GM12878 (cell line): ENCODE measurements around the gene KIDINS220. TPM values are rescaled to one million over a fixed set of nuclear protein-coding genes. Genes with fewer than 3 reads are reported as not detected.

ENCODE experiments used
- ATAC-seq: fragments of 200-7000 bp; cut with Tn5 transposase; 3 replicates; pipeline ENCODE4 v1.9.1; 2020; ENCODE audit warnings: mild to moderate bottlenecking, moderate library complexity
- BruUV-seq: library from RNA; stranded (reverse); fragments of 400-500 nt; replicated peaks from 2 replicates; lab custom pipeline; 2021; lab: Mats Ljungman, UMichigan
- CTCF ChIA-PET: fragments of 300-600 bp; sonication (Branson Sonifier 250); formaldehyde crosslinking; extraction: SDS; loops from one replicate; lab custom pipeline; 2021; ENCODE audit warnings: inconsistent platforms; lab: Yijun Ruan, JAX
- POLR2A ChIA-PET: fragments of 350-600 bp; formaldehyde crosslinking; extraction: SDS; loops from one replicate; lab custom pipeline; 2021; ENCODE audit warnings: inconsistent platforms; lab: Charles Lee
- RAD21 ChIA-PET: fragments of 300-600 bp; sonication (Branson Sonifier 250); formaldehyde crosslinking; loops from one replicate; lab custom pipeline; 2023; ENCODE audit warnings: antibody characterized with exemption; ENCODE audit not compliant: unreplicated experiment; lab: Charles Lee
- SMC1A ChIA-PET: fragments of 300-600 bp; sonication (Branson Sonifier 250); formaldehyde crosslinking; loops from one replicate; lab custom pipeline; 2023; ENCODE audit not compliant: unreplicated experiment, uncharacterized antibody; lab: Charles Lee
- DNase-seq: peaks from one replicate; pipeline ENCODE4 v3.0.0-alpha.2; 2011; ENCODE audit warnings: low read depth, low spot score
- FAIRE-seq: peaks from 3 replicates; lab custom pipeline; 2011; peaks lifted over from hg19 to GRCh38; lab: Jason Lieb, UNC
- H2AFZ ChIP-seq: 2 replicates; pipeline ENCODE4 v1.6.0; 2011; ENCODE audit warnings: low read depth, low read length, control low read depth; ENCODE audit not compliant: control insufficient read depth
- H3K27ac ChIP-seq: 2 replicates; pipeline ENCODE4 v1.5.1; 2011; ENCODE audit warnings: control low read depth; ENCODE audit not compliant: control insufficient read depth, insufficient read depth
- H3K27me3 ChIP-seq, 2 experiments: replicated peaks in 1 of 2; 2 replicates each; pipeline versions ENCODE4 v1.6.0 to v1.6.1; 2011; ENCODE audit warnings: low read length in 1 of 2; ENCODE audit not compliant: control insufficient read depth in 2 of 2, insufficient read depth in 2 of 2
- H3K36me3 ChIP-seq, 2 experiments: 2 replicates each; pipeline ENCODE4 v1.5.1; 2011; ENCODE audit warnings: low read length in 1 of 2; ENCODE audit not compliant: control insufficient read depth in 2 of 2, insufficient read depth in 2 of 2
- H3K4me1 ChIP-seq: 2 replicates; pipeline ENCODE4 v1.6.1; 2011; ENCODE audit warnings: mild to moderate bottlenecking, low read length, moderate library complexity, mixed read lengths; ENCODE audit not compliant: control insufficient read depth, insufficient read depth
- H3K4me2 ChIP-seq: 2 replicates; pipeline ENCODE4 v1.6.0; 2011; ENCODE audit warnings: control low read depth; ENCODE audit not compliant: control insufficient read depth, insufficient read depth
- H3K4me3 ChIP-seq: fragments of 200-600 bp; sonication (generic); 2 replicates; pipeline ENCODE4 v1.5.1; 2016
- H3K79me2 ChIP-seq: 2 replicates; pipeline ENCODE4 v1.6.0; 2011; ENCODE audit warnings: low read length; ENCODE audit not compliant: control insufficient read depth, insufficient read depth
- H3K9ac ChIP-seq: 2 replicates; pipeline ENCODE4 v1.8.0; 2011; ENCODE audit warnings: low read length, control low read depth, mixed read lengths; ENCODE audit not compliant: control insufficient read depth, insufficient read depth
- H3K9me3 ChIP-seq: replicated peaks from 3 replicates; pipeline ENCODE4 v1.5.1; 2011; ENCODE audit warnings: mild to moderate bottlenecking, low read length; ENCODE audit not compliant: control insufficient read depth, insufficient read depth
- H4K20me1 ChIP-seq: 2 replicates; pipeline ENCODE4 v1.6.0; 2011; ENCODE audit not compliant: control insufficient read depth, insufficient read depth
- ATF7 ChIP-seq: fragments of 450-650 bp; IDR thresholded peaks from 2 replicates; pipeline ENCODE4 v1.6.1; 2016; ENCODE audit warnings: low read depth, mild to moderate bottlenecking
- CHD1 ChIP-seq: IDR thresholded peaks from 2 replicates; pipeline ENCODE4 v1.6.1; 2012; ENCODE audit warnings: low read depth, low read length, improper control_type of control experiment
- GATAD2B ChIP-seq: fragments of 450-650 bp; conservative IDR thresholded peaks from 2 replicates; pipeline ENCODE4 v1.6.1; 2017; ENCODE audit warnings: low read depth, mild to moderate bottlenecking, moderate library complexity
- HCFC1 ChIP-seq: fragments of 150-350 bp; IDR thresholded peaks from 2 replicates; pipeline ENCODE4 v1.6.1; 2014; ENCODE audit warnings: low read length
- HDGF ChIP-seq: fragments of 450-650 bp; IDR thresholded peaks from 2 replicates; pipeline ENCODE4 v1.6.1; 2016; ENCODE audit warnings: antibody characterized with exemption
- IRF4 ChIP-seq: IDR thresholded peaks from 2 replicates; pipeline ENCODE4 v1.6.1; 2011; ENCODE audit warnings: low read depth, low read length
- JUND ChIP-seq: IDR thresholded peaks from 2 replicates; pipeline ENCODE4 v1.6.1; 2012; ENCODE audit warnings: low read depth, mild to moderate bottlenecking, low read length, improper control_type of control experiment, moderate library complexity
- MTA2 ChIP-seq: fragments of 450-650 bp; IDR thresholded peaks from 2 replicates; pipeline ENCODE4 v1.6.1; 2016; ENCODE audit warnings: low read depth, mild to moderate bottlenecking, moderate library complexity
- NFYA ChIP-seq: IDR thresholded peaks from 2 replicates; pipeline ENCODE4 v1.6.1; 2011; ENCODE audit warnings: low read depth, mild to moderate bottlenecking, low read length, improper control_type of control experiment, borderline replicate concordance
- PKNOX1 ChIP-seq: fragments of 450-650 bp; IDR thresholded peaks from 2 replicates; pipeline ENCODE4 v1.6.1; 2016; ENCODE audit warnings: mild to moderate bottlenecking
- RBBP5 ChIP-seq: fragments of 200-600 bp; sonication (generic); conservative IDR thresholded peaks from 2 replicates; pipeline ENCODE4 v1.6.1; 2016
- RELA ChIP-seq: fragments of 450-650 bp; IDR thresholded peaks from 2 replicates; pipeline ENCODE4 v1.8.0; 2014; ENCODE audit warnings: borderline replicate concordance; ENCODE audit not compliant: partially characterized antibody
- SRF ChIP-seq, 2 experiments: IDR thresholded peaks; 2 replicates each; pipeline ENCODE4 v1.6.1; 2011; ENCODE audit warnings: low read depth in 2 of 2, low read length in 2 of 2, mild to moderate bottlenecking in 1 of 2, moderate library complexity in 1 of 2
- SUZ12 ChIP-seq: fragments of 200-600 bp; sonication (generic); IDR thresholded peaks from one replicate; pipeline ENCODE4 v1.6.1; 2018; ENCODE audit warnings: antibody characterized with exemption, mild to moderate bottlenecking; ENCODE audit not compliant: unreplicated experiment
- ZBTB40 ChIP-seq: fragments of 450-650 bp; IDR thresholded peaks from 2 replicates; pipeline ENCODE4 v1.6.1; 2016; ENCODE audit warnings: mild to moderate bottlenecking, moderate library complexity, borderline replicate concordance
- ZNF384 ChIP-seq: IDR thresholded peaks from 2 replicates; pipeline ENCODE4 v1.6.1; 2012; ENCODE audit warnings: low read depth, mild to moderate bottlenecking, low read length, improper control_type of control experiment, borderline replicate concordance
- ZNF622 ChIP-seq: fragments of 450-650 bp; IDR thresholded peaks from 2 replicates; pipeline ENCODE4 v1.6.1; 2017; ENCODE audit warnings: mild to moderate bottlenecking, inconsistent platforms
- WGBS: methylation state at CpG from one replicate; pipeline ENCODE4 v1.1.6; 2016; ENCODE audit warnings: low lambda C conversion rate; ENCODE audit not compliant: insufficient replicate concordance, insufficient coverage; ENCODE audit errors: missing lambda C conversion rate; 5-methylcytosine and 5-hydroxymethylcytosine counted together
- in situ Hi-C: fragments of 300-500 bp; cut with MboI; formaldehyde crosslinking; loops from 9 replicates; pipeline ENCODE4 v1.14.3; 2018; ENCODE audit warnings: mixed read lengths
- intact Hi-C: fragments of 100-400 bp; cut with micrococcal nuclease; formaldehyde crosslinking; loops from one replicate; pipeline ENCODE4 v1.14.2; 2022; ENCODE audit not compliant: unreplicated experiment
- polyA plus RNA-seq, 11 experiments: library from polyadenylated mRNA; depleted of rRNA in 4 of 11; unstranded in 6 of 11; stranded (reverse) in 5 of 11; fragments of >200 nt; fragmentation: Nextera tagmentation in 4 of 11; fragmentation: Illumina TruSeq in 1 of 11; extraction: Ambion mirVana in 4 of 11; extraction: Trizol in 1 of 11; gene quantifications; 1 replicate in 1 of 11; 2 replicates in 10 of 11; pipeline versions ENCODE4 v1.2.1 to v1.2.3, GENCODE V29; 2011 to 2016; ENCODE audit warnings: inconsistent platforms in 2 of 11, missing spikeins in 2 of 11, low read depth in 1 of 11
- total RNA-seq, 4 experiments: library from RNA; depleted of rRNA in 3 of 4; stranded (reverse); fragments of >200 nt in 3 of 4; fragmentation: Illumina TruSeq in 1 of 4; extraction: Trizol in 1 of 4; gene quantifications; 2 replicates each; pipeline versions ENCODE4 v1.2.1 to v1.2.3, GENCODE V29; 2013 to 2021

The KIDINS220 gene
- total and polyA plus RNA-seq, 10 of the 15 experiments (the other 5 are each of a cell fraction or from before 2014, with no cell fraction given): 6.0 to 31.2 (median 16.0) TPM

- Histone ChIP-seq H3K4me3 (no peak overlapping the region), H3K4me2 (no peak overlapping the region), H3K4me1 (no peaks in the 10 kb centered on the region), H3K79me2 (no peaks in the 10 kb centered on the region), H3K27ac (no peak overlapping the region), H3K9me3 (no peaks in the 10 kb centered on the region; the same call in 1 of the 3 replicates), H4K20me1 (no peaks in the 10 kb centered on the region), H3K27me3 (no peaks in the 10 kb centered on the region), H2AFZ (no peak overlapping the region), H3K36me3 (no peaks in the 10 kb centered on the region), H3K9ac (no peak overlapping the region)
- ChIA-PET RAD21 (no interaction called here), CTCF (interaction anchor here (1.4 kb wide), 1 partner anchor 15 kb away, joined by 3 read pairs; no protein-coding TSS in a partner anchor), POLR2A (no interaction called here), SMC1A (no interaction called here)
- no peak for FAIRE-seq
- in situ Hi-C loops (no loop called here), intact Hi-C loops (no loop called here)
- no peak for TF ChIP-seq ATF7
- no peak for TF ChIP-seq NFYA
- no peak for TF ChIP-seq RELA
- TF ChIP-seq PKNOX1: no peak
- TF ChIP-seq MTA2: no peak
- TF ChIP-seq HCFC1: no peak
- TF ChIP-seq GATAD2B: no peak
- TF ChIP-seq JUND: no peak
- no peak for TF ChIP-seq IRF4
- TF ChIP-seq CHD1: no peak
- no peak for TF ChIP-seq HDGF
- TF ChIP-seq ZNF622: no peak
- no peak for TF ChIP-seq ZBTB40
- TF ChIP-seq RBBP5: no peak
- no peak for TF ChIP-seq ZNF384
- no peak for TF ChIP-seq SRF (IDR thresholded peaks at IDR 0.05; ENCODE audit: low read depth in 2 of 2, low read length in 2 of 2)
- no peak for TF ChIP-seq SUZ12
- BruUV-seq: no TSS peak
- no peak for DNase-seq
- 63% methylated on average over 3 of the region's 3 CpGs for WGBS
- no peak for ATAC-seq
Measured at GRCh38 chr2:8720741-8721140, 116.7 kb downstream of the KIDINS220 start.
